GM23338 (cell line): ENCODE results near the gene ORC6. TPM values are rescaled to one million over a fixed set of nuclear protein-coding genes. Genes with fewer than 3 reads are reported as not detected.

Experiments used
- ATAC-seq: fragments of 200-7000 bp; cut with Tn5 transposase; 3 replicates; pipeline ENCODE4 v1.9.1; 2020
- DNase-seq: peaks from one replicate; pipeline ENCODE4 v3.0.0-alpha.2; 2015; ENCODE audit warnings: low spot score
- H2AFZ ChIP-seq: fragments of 200-600 bp; sonication (generic); 2 replicates; pipeline ENCODE4 v1.8.0; 2016; ENCODE audit warnings: antibody characterized with exemption, mild to moderate bottlenecking, moderate library complexity
- H3F3A ChIP-seq: fragments of 200-600 bp; sonication (generic); replicated peaks from 2 replicates; pipeline ENCODE4 v1.8.0; 2017; ENCODE audit warnings: antibody characterized with exemption, mixed run types, low read depth
- H3K27ac ChIP-seq: fragments of 200-600 bp; sonication (generic); 2 replicates; pipeline ENCODE4 v1.6.1; 2016; ENCODE audit warnings: low read depth
- H3K27me3 ChIP-seq: fragments of 200-600 bp; sonication (generic); 2 replicates; pipeline ENCODE4 v1.8.0; 2016; ENCODE audit warnings: mild to moderate bottlenecking, mixed run types, moderate library complexity; ENCODE audit not compliant: insufficient read depth
- H3K36me3 ChIP-seq: fragments of 200-600 bp; sonication (generic); 2 replicates; pipeline ENCODE4 v1.8.0; 2016; ENCODE audit warnings: mild to moderate bottlenecking; ENCODE audit not compliant: insufficient read depth
- H3K4me1 ChIP-seq: fragments of 200-600 bp; sonication (generic); 2 replicates; pipeline ENCODE4 v1.8.0; 2016; ENCODE audit warnings: mild to moderate bottlenecking, moderate library complexity; ENCODE audit not compliant: insufficient read depth
- H3K4me2 ChIP-seq: fragments of 200-600 bp; sonication (generic); 2 replicates; pipeline ENCODE4 v1.7.1; 2017; ENCODE audit warnings: mixed run types
- H3K4me3 ChIP-seq: fragments of 200-600 bp; sonication (generic); 2 replicates; pipeline ENCODE4 v1.6.1; 2016; ENCODE audit warnings: mixed run types
- H3K79me2 ChIP-seq: fragments of 200-600 bp; sonication (generic); replicated peaks from 2 replicates; pipeline ENCODE4 v1.8.0; 2017; ENCODE audit warnings: mild to moderate bottlenecking; ENCODE audit not compliant: insufficient read depth
- H3K9me2 ChIP-seq: fragments of 200-600 bp; sonication (generic); 2 replicates; pipeline ENCODE4 v1.8.0; 2017; ENCODE audit not compliant: insufficient read depth
- H4K20me1 ChIP-seq: fragments of 200-600 bp; sonication (generic); replicated peaks from 2 replicates; pipeline ENCODE4 v1.8.0; 2017; ENCODE audit warnings: mild to moderate bottlenecking; ENCODE audit not compliant: insufficient read depth
- H3K27ac Mint-ChIP-seq: 2 replicates; pipeline ENCODE4 v1.8.0; 2020; ENCODE audit warnings: inconsistent platforms, mild to moderate bottlenecking, moderate library complexity, mixed read lengths
- H3K27me3 Mint-ChIP-seq: 3 replicates; pipeline ENCODE4 v1.8.0; 2022; ENCODE audit warnings: low read depth, mild to moderate bottlenecking, moderate library complexity, mixed read lengths, inconsistent platforms; ENCODE audit not compliant: insufficient read depth, poor library complexity
- H3K36me3 Mint-ChIP-seq: 3 replicates; pipeline ENCODE4 v1.8.0; 2021; ENCODE audit warnings: low read depth, mild to moderate bottlenecking, inconsistent platforms, moderate library complexity, mixed read lengths
- H3K4me1 Mint-ChIP-seq: 3 replicates; pipeline ENCODE4 v1.8.0; 2020; ENCODE audit warnings: mild to moderate bottlenecking, inconsistent platforms, mixed read lengths
- H3K4me3 Mint-ChIP-seq: 3 replicates; pipeline ENCODE4 v1.8.0; 2021; ENCODE audit warnings: moderate library complexity, mild to moderate bottlenecking, inconsistent platforms, mixed read lengths
- H3K9me3 Mint-ChIP-seq: 3 replicates; pipeline ENCODE4 v1.8.0; 2020; ENCODE audit warnings: moderate library complexity, mild to moderate bottlenecking, inconsistent platforms, mixed read lengths
- CREB1 ChIP-seq: fragments of 250-450 bp; sonication (Bioruptor Pico); IDR thresholded peaks from 2 replicates; pipeline ENCODE4 v1.5.0; 2020; ENCODE audit warnings: low read depth, mild to moderate bottlenecking, moderate library complexity
- ETS1 ChIP-seq: IDR thresholded peaks from 2 replicates; pipeline ENCODE4 v1.6.1; 2016; ENCODE audit warnings: antibody characterized with exemption
- EZH2 ChIP-seq: fragments of 200-600 bp; sonication (generic); IDR thresholded peaks from one replicate; pipeline ENCODE4 v1.8.0; 2017; ENCODE audit warnings: antibody characterized with exemption, mild to moderate bottlenecking, low read depth; ENCODE audit not compliant: unreplicated experiment
- EZH2phosphoT487 ChIP-seq: fragments of 200-600 bp; sonication (generic); IDR thresholded peaks from one replicate; pipeline ENCODE4 v1.8.1; 2018; ENCODE audit warnings: antibody characterized with exemption; ENCODE audit not compliant: unreplicated experiment
- JUNB ChIP-seq: IDR thresholded peaks from one replicate; pipeline ENCODE4 v1.6.1; 2016; ENCODE audit warnings: antibody characterized with exemption; ENCODE audit not compliant: unreplicated experiment
- POLR2AphosphoS5 ChIP-seq: IDR thresholded peaks from 2 replicates; pipeline ENCODE4 v1.6.1; 2016; ENCODE audit warnings: antibody characterized with exemption, low read depth
- STAT1 ChIP-seq: IDR thresholded peaks from one replicate; pipeline ENCODE4 v1.6.1; 2016; ENCODE audit warnings: antibody characterized with exemption; ENCODE audit not compliant: unreplicated experiment
- ZNF114 ChIP-seq: fragments of 250-450 bp; sonication (Bioruptor Pico); IDR thresholded peaks from 2 replicates; pipeline ENCODE4 v1.5.0; 2020; ENCODE audit warnings: mild to moderate bottlenecking, moderate library complexity
- ZNF331 ChIP-seq: fragments of 250-450 bp; sonication (Bioruptor Pico); IDR thresholded peaks from 2 replicates; pipeline ENCODE4 v1.5.0; 2020; ENCODE audit warnings: low read depth, mild to moderate bottlenecking, moderate library complexity
- polyA plus RNA-seq: library from polyadenylated mRNA; unstranded; fragments of >200 nt; fragmentation: Nextera tagmentation; extraction: Ambion mirVana; gene quantifications from 2 replicates; pipeline ENCODE4 v1.2.1, GENCODE V29; 2016
- total RNA-seq: library from RNA; depleted of rRNA; stranded (reverse); fragments of >200 nt; shearing (Covaris generic); gene quantifications from 2 replicates; pipeline ENCODE4 v1.2.3, GENCODE V29; 2014

ORC6 gene
- total and polyA plus RNA-seq, 2 experiments from 2014 or later = 71.5 to 92.0 TPM

GRCh38 chr16:46729326-46729995, 40.0 kb downstream of the ORC6 start:
- Mint-ChIP-seq H3K27ac (no peak overlapping the region), H3K4me1 (no peaks in the 10 kb centered on the region), H3K36me3 (no peaks in the 10 kb centered on the region), H3K9me3 (peaks cover 8% of the 10 kb centered on the region; the same call in 2 of the 3 replicates), H3K27me3 (peaks cover 4% of the 10 kb centered on the region), H3K4me3 (no peak overlapping the region)
- Histone ChIP-seq H3K27me3 (no peaks in the 10 kb centered on the region), H3K36me3 (no peaks in the 10 kb centered on the region), H2AFZ (no peak overlapping the region), H3K4me3 (no peak overlapping the region), H3K4me2 (no peak overlapping the region), H4K20me1 (no peaks in the 10 kb centered on the region), H3K79me2 (no peaks in the 10 kb centered on the region), H3F3A (no peaks in the 10 kb centered on the region), H3K4me1 (no peaks in the 10 kb centered on the region), H3K9me2 (no peaks in the 10 kb centered on the region), H3K27ac (no peak overlapping the region)
- DNase-seq (no peak), ATAC-seq (no peak)
- TF ChIP-seq STAT1 (no peak), EZH2 (no peak), ZNF331 (CRISPR knock-in tag) (no peak), JUNB (no peak), CREB1 (CRISPR knock-in tag) (no peak)

- H3K27me3 Mint-ChIP-seq = peaks cover 3% of the 10 kb centered on the region
- H3K27ac Mint-ChIP-seq = no peak overlapping the region
- Histone ChIP-seq H3K36me3 (no peaks in the 10 kb centered on the region), H4K20me1 (no peaks in the 10 kb centered on the region), H3K4me3 (no peak overlapping the region), H2AFZ (no peak overlapping the region), H3K27me3 (no peaks in the 10 kb centered on the region), H3K4me2 (no peak overlapping the region), H3K79me2 (no peaks in the 10 kb centered on the region), H3F3A (no peaks in the 10 kb centered on the region), H3K9me2 (no peaks in the 10 kb centered on the region), H3K4me1 (no peaks in the 10 kb centered on the region), H3K27ac (no peak overlapping the region)
- peaks cover 7% of the 10 kb centered on the region; the same call in 2 of the 3 replicates for H3K9me3 Mint-ChIP-seq
- ATAC-seq (no peak), DNase-seq (no peak)
- no peaks in the 10 kb centered on the region for H3K36me3 Mint-ChIP-seq
- TF ChIP-seq ETS1 (no peak), ZNF331 (CRISPR knock-in tag) (no peak), ZNF114 (CRISPR knock-in tag) (no peak), STAT1 (no peak), POLR2AphosphoS5 (no peak), EZH2phosphoT487 (no peak)
- H3K4me1 Mint-ChIP-seq = no peaks in the 10 kb centered on the region
- no peak overlapping the region for H3K4me3 Mint-ChIP-seq
Measured at GRCh38 chr16:46730126-46730525, 40.7 kb downstream of the ORC6 start.
